Measurements from ENCODE around the gene CPT1A. TPM values are rescaled to one million over a fixed set of nuclear protein-coding genes. Genes with fewer than 3 reads are reported as not detected.

Gene CPT1A
- total and polyA plus RNA-seq, 10 of the 15 experiments (the other 5 are each of a cell fraction or from before 2014, with no cell fraction given): 1.1 to 17.5 (median 6.0) TPM

DNA sequence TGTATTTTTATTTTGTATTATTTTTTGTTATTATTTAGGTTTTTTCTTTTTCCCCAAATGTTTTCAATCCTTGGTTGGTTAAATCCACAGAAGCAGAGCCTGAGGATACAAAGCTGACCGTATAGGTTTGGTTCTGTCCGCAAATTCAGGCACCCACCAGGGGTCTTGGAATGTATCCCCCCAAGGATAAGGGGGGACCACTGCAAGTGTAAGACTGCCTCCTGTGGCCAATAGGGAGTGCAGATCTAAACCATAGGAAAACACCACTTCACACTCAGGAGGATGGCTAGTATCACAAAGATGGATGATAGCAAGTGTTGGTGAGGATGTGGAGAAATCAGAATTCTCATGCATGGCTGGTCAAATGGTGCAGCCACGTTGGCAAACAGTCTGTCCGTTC lies 20.0 kb downstream of the CPT1A start:
- no TSS peak for BruUV-seq (replicated peaks)
- in situ Hi-C loops (cut with MboI): no loop called here
- FAIRE-seq (no peak), ATAC-seq (no peak), DNase-seq (ENCODE audit: low read depth, low spot score) (no peak)
- no peak overlapping the region for H3K27ac ChIP-seq (ENCODE audit: control insufficient read depth, insufficient read depth)
- H4K20me1 ChIP-seq (ENCODE audit: control insufficient read depth, insufficient read depth): 0 out of 2 replicates have a peak, but pooled peaks cover 2% of the 10 kb centered on the region
- ChIA-PET POLR2A (no interaction called here), RAD21 (ENCODE audit: unreplicated experiment) (no interaction called here), CTCF (no interaction called here), SMC1A (ENCODE audit: uncharacterized antibody, unreplicated experiment) (no interaction called here)
- TF ChIP-seq, protein P1, sequence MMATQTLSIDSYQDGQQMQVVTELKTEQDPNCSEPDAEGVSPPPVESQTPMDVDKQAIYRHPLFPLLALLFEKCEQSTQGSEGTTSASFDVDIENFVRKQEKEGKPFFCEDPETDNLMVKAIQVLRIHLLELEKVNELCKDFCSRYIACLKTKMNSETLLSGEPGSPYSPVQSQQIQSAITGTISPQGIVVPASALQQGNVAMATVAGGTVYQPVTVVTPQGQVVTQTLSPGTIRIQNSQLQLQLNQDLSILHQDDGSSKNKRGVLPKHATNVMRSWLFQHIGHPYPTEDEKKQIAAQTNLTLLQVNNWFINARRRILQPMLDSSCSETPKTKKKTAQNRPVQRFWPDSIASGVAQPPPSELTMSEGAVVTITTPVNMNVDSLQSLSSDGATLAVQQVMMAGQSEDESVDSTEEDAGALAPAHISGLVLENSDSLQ (IDR thresholded peaks at IDR 0.05): no peak
- TF ChIP-seq TBL1XR1 (IDR thresholded peaks at IDR 0.05; ENCODE audit: low read depth, low read length) (no peak), CREB1 (IDR thresholded peaks at IDR 0.05; ENCODE audit: low read depth) (no peak), BCL11A (IDR thresholded peaks at IDR 0.05; ENCODE audit: low read depth, low read length) (no peak), BACH1 (IDR thresholded peaks at IDR 0.05; ENCODE audit: borderline replicate concordance) (no peak), RBBP5 (conservative IDR thresholded peaks at IDR 0.05) (no peak), SUZ12 (IDR thresholded peaks at IDR 0.05; ENCODE audit: unreplicated experiment) (no peak), MXI1 (IDR thresholded peaks at IDR 0.05; ENCODE audit: low read depth, low read length) (no peak)
- TF ChIP-seq, protein P2, sequence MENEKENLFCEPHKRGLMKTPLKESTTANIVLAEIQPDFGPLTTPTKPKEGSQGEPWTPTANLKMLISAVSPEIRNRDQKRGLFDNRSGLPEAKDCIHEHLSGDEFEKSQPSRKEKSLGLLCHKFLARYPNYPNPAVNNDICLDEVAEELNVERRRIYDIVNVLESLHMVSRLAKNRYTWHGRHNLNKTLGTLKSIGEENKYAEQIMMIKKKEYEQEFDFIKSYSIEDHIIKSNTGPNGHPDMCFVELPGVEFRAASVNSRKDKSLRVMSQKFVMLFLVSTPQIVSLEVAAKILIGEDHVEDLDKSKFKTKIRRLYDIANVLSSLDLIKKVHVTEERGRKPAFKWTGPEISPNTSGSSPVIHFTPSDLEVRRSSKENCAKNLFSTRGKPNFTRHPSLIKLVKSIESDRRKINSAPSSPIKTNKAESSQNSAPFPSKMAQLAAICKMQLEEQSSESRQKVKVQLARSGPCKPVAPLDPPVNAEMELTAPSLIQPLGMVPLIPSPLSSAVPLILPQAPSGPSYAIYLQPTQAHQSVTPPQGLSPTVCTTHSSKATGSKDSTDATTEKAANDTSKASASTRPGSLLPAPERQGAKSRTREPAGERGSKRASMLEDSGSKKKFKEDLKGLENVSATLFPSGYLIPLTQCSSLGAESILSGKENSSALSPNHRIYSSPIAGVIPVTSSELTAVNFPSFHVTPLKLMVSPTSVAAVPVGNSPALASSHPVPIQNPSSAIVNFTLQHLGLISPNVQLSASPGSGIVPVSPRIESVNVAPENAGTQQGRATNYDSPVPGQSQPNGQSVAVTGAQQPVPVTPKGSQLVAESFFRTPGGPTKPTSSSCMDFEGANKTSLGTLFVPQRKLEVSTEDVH (IDR thresholded peaks at IDR 0.05; ENCODE audit: low read depth, partially characterized antibody): no peak
- TF ChIP-seq, protein P3, sequence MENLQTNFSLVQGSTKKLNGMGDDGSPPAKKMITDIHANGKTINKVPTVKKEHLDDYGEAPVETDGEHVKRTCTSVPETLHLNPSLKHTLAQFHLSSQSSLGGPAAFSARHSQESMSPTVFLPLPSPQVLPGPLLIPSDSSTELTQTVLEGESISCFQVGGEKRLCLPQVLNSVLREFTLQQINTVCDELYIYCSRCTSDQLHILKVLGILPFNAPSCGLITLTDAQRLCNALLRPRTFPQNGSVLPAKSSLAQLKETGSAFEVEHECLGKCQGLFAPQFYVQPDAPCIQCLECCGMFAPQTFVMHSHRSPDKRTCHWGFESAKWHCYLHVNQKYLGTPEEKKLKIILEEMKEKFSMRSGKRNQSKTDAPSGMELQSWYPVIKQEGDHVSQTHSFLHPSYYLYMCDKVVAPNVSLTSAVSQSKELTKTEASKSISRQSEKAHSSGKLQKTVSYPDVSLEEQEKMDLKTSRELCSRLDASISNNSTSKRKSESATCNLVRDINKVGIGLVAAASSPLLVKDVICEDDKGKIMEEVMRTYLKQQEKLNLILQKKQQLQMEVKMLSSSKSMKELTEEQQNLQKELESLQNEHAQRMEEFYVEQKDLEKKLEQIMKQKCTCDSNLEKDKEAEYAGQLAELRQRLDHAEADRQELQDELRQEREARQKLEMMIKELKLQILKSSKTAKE (IDR thresholded peaks at IDR 0.05; ENCODE audit: low read depth, poor library complexity, severe bottlenecking): no peak
- TF ChIP-seq, protein P4, sequence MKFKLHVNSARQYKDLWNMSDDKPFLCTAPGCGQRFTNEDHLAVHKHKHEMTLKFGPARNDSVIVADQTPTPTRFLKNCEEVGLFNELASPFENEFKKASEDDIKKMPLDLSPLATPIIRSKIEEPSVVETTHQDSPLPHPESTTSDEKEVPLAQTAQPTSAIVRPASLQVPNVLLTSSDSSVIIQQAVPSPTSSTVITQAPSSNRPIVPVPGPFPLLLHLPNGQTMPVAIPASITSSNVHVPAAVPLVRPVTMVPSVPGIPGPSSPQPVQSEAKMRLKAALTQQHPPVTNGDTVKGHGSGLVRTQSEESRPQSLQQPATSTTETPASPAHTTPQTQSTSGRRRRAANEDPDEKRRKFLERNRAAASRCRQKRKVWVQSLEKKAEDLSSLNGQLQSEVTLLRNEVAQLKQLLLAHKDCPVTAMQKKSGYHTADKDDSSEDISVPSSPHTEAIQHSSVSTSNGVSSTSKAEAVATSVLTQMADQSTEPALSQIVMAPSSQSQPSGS (IDR thresholded peaks at IDR 0.05; ENCODE audit: low read length): no peak
- TF ChIP-seq, protein P5, sequence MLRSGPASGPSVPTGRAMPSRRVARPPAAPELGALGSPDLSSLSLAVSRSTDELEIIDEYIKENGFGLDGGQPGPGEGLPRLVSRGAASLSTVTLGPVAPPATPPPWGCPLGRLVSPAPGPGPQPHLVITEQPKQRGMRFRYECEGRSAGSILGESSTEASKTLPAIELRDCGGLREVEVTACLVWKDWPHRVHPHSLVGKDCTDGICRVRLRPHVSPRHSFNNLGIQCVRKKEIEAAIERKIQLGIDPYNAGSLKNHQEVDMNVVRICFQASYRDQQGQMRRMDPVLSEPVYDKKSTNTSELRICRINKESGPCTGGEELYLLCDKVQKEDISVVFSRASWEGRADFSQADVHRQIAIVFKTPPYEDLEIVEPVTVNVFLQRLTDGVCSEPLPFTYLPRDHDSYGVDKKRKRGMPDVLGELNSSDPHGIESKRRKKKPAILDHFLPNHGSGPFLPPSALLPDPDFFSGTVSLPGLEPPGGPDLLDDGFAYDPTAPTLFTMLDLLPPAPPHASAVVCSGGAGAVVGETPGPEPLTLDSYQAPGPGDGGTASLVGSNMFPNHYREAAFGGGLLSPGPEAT (IDR thresholded peaks at IDR 0.05; ENCODE audit: low read depth): no peak
- H3K4me2 ChIP-seq (ENCODE audit: control insufficient read depth, insufficient read depth): no peak overlapping the region
- no peaks in the 10 kb centered on the region; the same call in 1 of the 2 replicates for H3K79me2 ChIP-seq (ENCODE audit: control insufficient read depth, insufficient read depth, low read length)
- no peak overlapping the region for H3K9ac ChIP-seq (ENCODE audit: control insufficient read depth, insufficient read depth, low read length)
- 24% methylated on average over 4 of the region's 4 CpGs for WGBS (ENCODE audit: insufficient coverage, insufficient replicate concordance, low lambda C conversion rate, missing lambda C conversion rate)
- H3K9me3 ChIP-seq (replicated peaks; ENCODE audit: control insufficient read depth, insufficient read depth, low read length): no peaks in the 10 kb centered on the region
- no peak overlapping the region for H2AFZ ChIP-seq (ENCODE audit: control insufficient read depth, low read depth, low read length)
- H3K36me3 ChIP-seq (ENCODE audit: control insufficient read depth in 2 of 2, insufficient read depth in 2 of 2, low read length in 1 of 2): no peaks in the 10 kb centered on the region
- no peaks in the 10 kb centered on the region for H3K27me3 ChIP-seq (replicated peaks in 1 of 2; ENCODE audit: control insufficient read depth in 2 of 2, insufficient read depth in 2 of 2, low read length in 1 of 2)
- H3K4me3 ChIP-seq: no peak overlapping the region
- H3K4me1 ChIP-seq (ENCODE audit: control insufficient read depth, insufficient read depth, low read length): peaks cover 4% of the 10 kb centered on the region; the same call in 1 of the 2 replicates
- intact Hi-C loops (cut with micrococcal nuclease; ENCODE audit: unreplicated experiment): no loop called here
